Activated B cell treated with CpG ODN at 0.5 μM for 24 hours (primary cell): ENCODE data around the gene STX1B. TPM values are rescaled to one million over a fixed set of nuclear protein-coding genes. Genes with fewer than 3 reads are reported as not detected.

Experiments used
- ATAC-seq: fragments of 200-7000 bp; cut with Tn5 transposase; one replicate; pipeline ENCODE4 v1.10.0; 2021; ENCODE audit warnings: low read depth, mild to moderate bottlenecking, moderate library complexity
- CTCF ChIA-PET: fragments of 350-600 bp; sonication (Branson Sonifier 250); formaldehyde crosslinking; loops from one replicate; lab custom pipeline; 2021; ENCODE audit warnings: antibody characterized with exemption; lab: Charles Lee
- POLR2A ChIA-PET: fragments of 350-600 bp; sonication (Branson Sonifier 250); formaldehyde crosslinking; loops from one replicate; lab custom pipeline; 2021; ENCODE audit warnings: antibody characterized with exemption; lab: Charles Lee
- DNase-seq: peaks from one replicate; pipeline ENCODE4 v3.0.0; 2022
- H3K27ac Mint-ChIP-seq: one replicate; pipeline ENCODE4 v1.8.0; 2020; ENCODE audit warnings: mixed read lengths
- H3K27me3 Mint-ChIP-seq: one replicate; pipeline ENCODE4 v1.8.0; 2021; ENCODE audit warnings: mixed read lengths
- H3K36me3 Mint-ChIP-seq: one replicate; pipeline ENCODE4 v1.8.0; 2021; ENCODE audit warnings: low read depth, mixed read lengths
- H3K4me1 Mint-ChIP-seq: one replicate; pipeline ENCODE4 v1.8.0; 2021; ENCODE audit warnings: mixed read lengths
- H3K4me3 Mint-ChIP-seq: one replicate; pipeline ENCODE4 v1.8.0; 2020; ENCODE audit warnings: mild to moderate bottlenecking, mixed read lengths
- H3K9me3 Mint-ChIP-seq: one replicate; pipeline ENCODE4 v1.8.0; 2020; ENCODE audit warnings: mixed read lengths
- CTCF ChIP-seq: fragments of 200-600 bp; IDR thresholded peaks from one replicate; pipeline ENCODE4 v1.8.0; 2022; ENCODE audit warnings: antibody characterized with exemption, mild to moderate bottlenecking
- intact Hi-C: fragments of 100-400 bp; cut with micrococcal nuclease; formaldehyde crosslinking; loops from one replicate; pipeline ENCODE4 v1.15.1; 2024
- total RNA-seq: library from RNA; stranded (reverse); gene quantifications from 2 replicates; pipeline ENCODE4 v1.2.3, GENCODE V29; 2022

Gene STX1B
- total RNA-seq, 1 donor from 2014 or later, result 1.2 TPM

- H3K27ac Mint-ChIP-seq, result no peak overlapping the region
- DNase-seq (no peak), ATAC-seq (no peak)
- POLR2A ChIA-PET, result no interaction called here
- CTCF ChIA-PET, result interaction anchor here (1.1 to 1.9 kb wide), 5 partner anchors 11 to 349 kb away, joined by 3 to 6 read pairs (median 3); partner anchors contain the start of gene KAT8
- H3K27me3 Mint-ChIP-seq, result no peaks in the 10 kb centered on the region
- no peak overlapping the region for H3K4me3 Mint-ChIP-seq
- no peaks in the 10 kb centered on the region for H3K9me3 Mint-ChIP-seq
- no peak for TF ChIP-seq CTCF
- intact Hi-C loops, result loop anchor here (10.0 kb wide), 1 partner anchor 922 kb away; the partner anchor contains the start of gene ZNF267
- peaks cover 16% of the 10 kb centered on the region for H3K36me3 Mint-ChIP-seq
- peaks cover 27% of the 10 kb centered on the region for H3K4me1 Mint-ChIP-seq
Measured at GRCh38 chr16:30953111-30953510, 57.3 kb downstream of the STX1B start.

GRCh38 chr16:30951750-30952149 lies 58.7 kb downstream of the STX1B start:
- no peak for TF ChIP-seq CTCF
- POLR2A ChIA-PET, result no interaction called here
- no peaks in the 10 kb centered on the region for H3K9me3 Mint-ChIP-seq
- H3K4me1 Mint-ChIP-seq, result peaks cover 27% of the 10 kb centered on the region
- intact Hi-C loops, result loop anchor here (10.0 kb wide), 1 partner anchor 923 kb away; the partner anchor contains the start of gene ZNF267
- no peak for DNase-seq
- no peak overlapping the region for H3K4me3 Mint-ChIP-seq
- CTCF ChIA-PET, result interaction anchor here (0.8 to 1.5 kb wide), 2 partner anchors 9 to 10 kb away, joined by 3 to 4 read pairs; no protein-coding TSS in a partner anchor
- H3K27ac Mint-ChIP-seq, result peak overlapping the region; percentile 46
- no peak for ATAC-seq
- H3K27me3 Mint-ChIP-seq, result no peaks in the 10 kb centered on the region
- H3K36me3 Mint-ChIP-seq, result peaks cover 10% of the 10 kb centered on the region

- H3K9me3 Mint-ChIP-seq, result no peaks in the 10 kb centered on the region
- CTCF ChIA-PET, result interaction anchor here (1.5 kb wide), 1 partner anchor 9 kb away, joined by 4 read pairs; no protein-coding TSS in a partner anchor
- no peaks in the 10 kb centered on the region for H3K27me3 Mint-ChIP-seq
- intact Hi-C loops, result loop anchor here (10.0 kb wide), 1 partner anchor 924 kb away; the partner anchor contains the start of gene ZNF267
- no peak overlapping the region for H3K27ac Mint-ChIP-seq
- no peak for TF ChIP-seq CTCF
- H3K36me3 Mint-ChIP-seq, result peaks cover 13% of the 10 kb centered on the region
- POLR2A ChIA-PET, result interaction anchor here (0.8 kb wide), 1 partner anchor 76 kb away, joined by 3 read pairs; no protein-coding TSS in a partner anchor
- no peak overlapping the region for H3K4me3 Mint-ChIP-seq
- DNase-seq, result no peak
- no peak for ATAC-seq
- H3K4me1 Mint-ChIP-seq, result peaks cover 27% of the 10 kb centered on the region
Measured at GRCh38 chr16:30951193-30951592, 59.2 kb downstream of the STX1B start.

DNA sequence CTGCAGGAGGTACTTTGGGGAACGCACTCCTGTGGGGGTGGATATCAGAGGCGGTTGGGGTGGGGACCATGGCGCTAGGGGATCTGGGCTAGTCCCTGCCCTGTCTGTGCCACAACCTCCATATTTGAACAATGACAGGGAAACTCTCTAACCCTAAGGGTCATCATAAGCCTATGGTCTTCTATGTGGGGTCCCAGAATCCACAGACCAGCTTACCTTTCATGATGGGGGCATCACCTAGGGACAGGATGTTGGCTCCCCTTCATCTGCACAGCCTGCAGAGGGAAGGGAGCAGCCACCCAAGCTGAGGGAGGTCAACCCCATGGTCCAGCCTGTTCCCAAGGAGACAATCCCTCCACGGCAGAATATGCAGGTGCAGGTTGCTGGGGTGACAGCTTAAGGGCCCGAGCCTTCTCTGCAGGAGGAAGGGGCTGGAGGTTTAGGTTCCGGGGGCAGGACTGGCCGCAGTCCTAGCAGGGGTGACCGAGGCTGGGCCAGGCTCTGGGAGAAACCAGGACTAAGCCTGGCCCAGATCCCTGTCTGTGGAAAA lies 59.8 kb downstream of the STX1B start:
- Mint-ChIP-seq H3K4me1 (peaks cover 27% of the 10 kb centered on the region), H3K36me3 (peaks cover 14% of the 10 kb centered on the region), H3K9me3 (no peaks in the 10 kb centered on the region), H3K27ac (peak overlapping the region; percentile 86), H3K27me3 (no peaks in the 10 kb centered on the region), H3K4me3 (peak overlapping the region; percentile 92)
- ATAC-seq (no peak), DNase-seq (no peak)
- CTCF ChIA-PET, result interaction anchor here (0.5 to 1.5 kb wide), 4 partner anchors 8 to 85 kb away, joined by 3 to 4 read pairs (median 4); no protein-coding TSS in a partner anchor
- POLR2A ChIA-PET, result interaction anchor here (0.8 to 1.7 kb wide), 5 partner anchors 76 to 923 kb away, joined by 3 to 10 read pairs (median 4); partner anchors contain the start of genes FUS, STX4, ZNF267 and ZNF646
- TF ChIP-seq CTCF, result no peak
- intact Hi-C loops, result loop anchor here (1.0 to 10.0 kb wide), 2 partner anchors 8 to 924 kb away; partner anchors contain the start of gene ZNF267
